PFSK-1 (cell line): Measurements from ENCODE around the gene UGGT2.

ENCODE experiments used
- POLR2AphosphoS5 ChIP-seq: IDR thresholded peaks from 2 replicates; pipeline ENCODE4 v1.6.1; 2012; ENCODE audit warnings: low read depth, mild to moderate bottlenecking, control low read depth, low read length, moderate library complexity
- SIN3A ChIP-seq: IDR thresholded peaks from 2 replicates; pipeline ENCODE4 v1.6.1; 2012; ENCODE audit warnings: mild to moderate bottlenecking, low read length, moderate library complexity, borderline replicate concordance; ENCODE audit not compliant: insufficient read depth
- TAF1 ChIP-seq: IDR thresholded peaks from 2 replicates; pipeline ENCODE4 v1.6.1; 2012; ENCODE audit warnings: low read length, control low read depth, borderline replicate concordance; ENCODE audit not compliant: insufficient read depth
- TF ChIP-seq, protein P1 (sequence below), 2 experiments: IDR thresholded peaks; 2 replicates each; pipeline versions ENCODE4 v1.6.1 to v1.8.0; 2011 to 2012; ENCODE audit warnings: low read depth in 2 of 2, low read length in 2 of 2, control low read depth in 1 of 2, inconsistent platforms in 1 of 2, mild to moderate bottlenecking in 1 of 2, moderate library complexity in 1 of 2; ENCODE audit not compliant: insufficient read depth in 1 of 2

DNA sequence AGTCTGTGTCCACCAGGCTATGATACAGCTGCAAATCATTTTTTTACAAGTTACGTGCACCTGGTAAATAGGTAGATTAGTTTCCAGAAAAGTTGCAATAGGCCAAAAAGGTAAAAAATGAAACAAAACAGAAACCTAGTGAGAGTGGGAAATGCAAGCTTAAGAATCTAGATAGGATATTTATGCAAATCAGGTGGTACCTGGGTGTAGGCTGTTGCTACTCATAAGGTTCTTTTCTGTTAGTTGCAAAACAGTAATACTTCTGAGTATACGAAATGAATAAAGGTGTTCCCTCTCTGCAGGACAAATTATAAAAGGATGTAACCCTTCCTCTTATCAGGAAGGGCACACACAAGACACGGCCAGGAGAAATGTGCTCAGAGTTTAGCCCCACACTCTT, 97.9 kb downstream of the UGGT2 start:
- TF ChIP-seq, protein P1, sequence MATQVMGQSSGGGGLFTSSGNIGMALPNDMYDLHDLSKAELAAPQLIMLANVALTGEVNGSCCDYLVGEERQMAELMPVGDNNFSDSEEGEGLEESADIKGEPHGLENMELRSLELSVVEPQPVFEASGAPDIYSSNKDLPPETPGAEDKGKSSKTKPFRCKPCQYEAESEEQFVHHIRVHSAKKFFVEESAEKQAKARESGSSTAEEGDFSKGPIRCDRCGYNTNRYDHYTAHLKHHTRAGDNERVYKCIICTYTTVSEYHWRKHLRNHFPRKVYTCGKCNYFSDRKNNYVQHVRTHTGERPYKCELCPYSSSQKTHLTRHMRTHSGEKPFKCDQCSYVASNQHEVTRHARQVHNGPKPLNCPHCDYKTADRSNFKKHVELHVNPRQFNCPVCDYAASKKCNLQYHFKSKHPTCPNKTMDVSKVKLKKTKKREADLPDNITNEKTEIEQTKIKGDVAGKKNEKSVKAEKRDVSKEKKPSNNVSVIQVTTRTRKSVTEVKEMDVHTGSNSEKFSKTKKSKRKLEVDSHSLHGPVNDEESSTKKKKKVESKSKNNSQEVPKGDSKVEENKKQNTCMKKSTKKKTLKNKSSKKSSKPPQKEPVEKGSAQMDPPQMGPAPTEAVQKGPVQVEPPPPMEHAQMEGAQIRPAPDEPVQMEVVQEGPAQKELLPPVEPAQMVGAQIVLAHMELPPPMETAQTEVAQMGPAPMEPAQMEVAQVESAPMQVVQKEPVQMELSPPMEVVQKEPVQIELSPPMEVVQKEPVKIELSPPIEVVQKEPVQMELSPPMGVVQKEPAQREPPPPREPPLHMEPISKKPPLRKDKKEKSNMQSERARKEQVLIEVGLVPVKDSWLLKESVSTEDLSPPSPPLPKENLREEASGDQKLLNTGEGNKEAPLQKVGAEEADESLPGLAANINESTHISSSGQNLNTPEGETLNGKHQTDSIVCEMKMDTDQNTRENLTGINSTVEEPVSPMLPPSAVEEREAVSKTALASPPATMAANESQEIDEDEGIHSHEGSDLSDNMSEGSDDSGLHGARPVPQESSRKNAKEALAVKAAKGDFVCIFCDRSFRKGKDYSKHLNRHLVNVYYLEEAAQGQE (IDR thresholded peaks at IDR 0.05; ENCODE audit: insufficient read depth in 1 of 2, low read depth in 2 of 2, low read length in 2 of 2), result no peak
- TF ChIP-seq SIN3A, result no peak
- no peak for TF ChIP-seq TAF1
- TF ChIP-seq POLR2AphosphoS5, result no peak
